Stimulated activated CD8-positive, alpha-beta memory T cell treated with anti-CD3 and anti-CD28 coated beads, Interleukin-7, amount 100 ng/mL, for 4 hours (primary cell): ENCODE results near the gene ATP8B1.
"Not testable (repeated sequence)": the region's sequence is repeated elsewhere in the genome, so short reads cannot be mapped to it uniquely, and the experiment has no call there.

Experiments
- DNase-seq, 2 donors: peaks; one replicate each; pipeline ENCODE4 v3.0.0-alpha.2; 2020; ENCODE audit warnings: low read depth in 2 of 2

Gene ATP8B1

DNA sequence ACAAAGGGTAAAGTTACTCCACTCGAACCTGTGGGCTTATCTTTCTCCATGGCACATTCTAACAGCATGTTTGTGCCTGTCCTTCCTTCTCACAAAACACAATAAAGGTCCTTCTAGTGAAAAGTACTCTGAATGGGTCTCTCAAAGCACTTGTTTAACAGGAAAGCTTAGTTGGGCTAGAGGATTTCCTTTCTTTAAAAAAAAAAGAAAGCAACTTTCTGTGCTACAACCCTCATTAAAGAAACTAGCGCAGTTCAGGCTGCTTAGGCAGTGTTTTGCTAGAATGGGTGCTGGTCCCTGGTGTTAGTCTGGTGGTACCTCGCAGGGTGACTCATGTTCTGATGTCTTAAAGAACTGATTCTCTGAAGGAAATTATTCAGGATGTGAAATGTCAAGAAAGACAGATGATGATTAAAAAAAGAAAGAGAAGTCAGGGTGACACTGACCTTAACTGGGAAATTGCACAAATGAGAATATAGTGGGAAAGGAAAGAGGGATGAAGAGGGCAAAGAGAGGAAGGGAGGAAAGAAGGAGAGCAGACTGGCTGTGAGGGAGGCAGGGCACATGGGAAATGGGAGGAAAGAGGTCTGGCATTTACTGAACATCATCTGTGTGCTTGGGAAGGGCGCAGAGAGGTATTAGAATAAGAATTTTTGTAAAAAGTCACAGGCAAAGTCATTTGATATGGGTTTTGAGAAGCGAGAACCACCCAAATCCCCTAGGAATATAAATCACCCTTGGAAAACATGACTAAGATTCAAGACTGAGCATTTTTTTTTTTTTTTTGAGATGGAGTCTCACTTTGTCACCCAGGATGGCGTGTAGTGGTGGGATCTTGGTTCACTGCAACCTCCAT, 74.9 kb downstream of the ATP8B1 start:
- no peak for DNase-seq

DNA sequence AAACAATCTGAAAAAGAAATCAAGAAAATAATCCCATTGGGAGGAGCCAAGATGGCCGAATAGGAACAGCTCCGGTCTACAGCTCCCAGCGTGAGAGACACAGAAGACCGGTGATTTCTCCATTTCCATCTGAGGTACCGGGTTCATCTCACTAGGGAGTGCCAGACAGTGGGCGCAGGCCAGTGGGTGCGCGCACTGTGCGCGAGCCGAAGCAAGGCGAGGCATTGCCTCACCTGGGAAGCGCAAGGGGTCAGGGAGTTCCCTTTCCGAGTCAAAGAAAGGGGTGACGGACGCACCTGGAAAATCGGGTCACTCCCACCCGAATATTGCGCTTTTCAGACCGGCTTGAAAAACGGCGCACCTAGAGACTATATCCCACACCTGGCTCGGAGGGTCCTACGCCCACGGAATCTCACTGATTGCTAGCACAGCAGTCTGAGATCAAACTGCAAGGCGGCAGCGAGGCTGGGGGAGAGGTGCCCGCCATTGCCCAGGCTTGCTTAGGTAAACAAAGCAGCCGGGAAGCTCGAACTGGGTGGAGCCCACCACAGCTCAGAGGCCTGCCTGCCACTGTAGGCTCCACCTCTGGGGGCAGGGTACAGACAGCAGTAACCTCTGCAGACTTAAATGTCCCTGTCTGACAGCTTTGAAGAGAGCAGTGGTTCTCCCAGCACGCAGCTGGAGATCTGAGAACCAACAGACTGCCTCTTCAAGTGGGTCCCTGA, 83.7 kb downstream of the ATP8B1 start:
- not testable (repeated sequence) for DNase-seq

- DNase-seq = no peak
Observed at GRCh38 chr18:57716549-57716948, 86.6 kb downstream of the ATP8B1 start.

DNA sequence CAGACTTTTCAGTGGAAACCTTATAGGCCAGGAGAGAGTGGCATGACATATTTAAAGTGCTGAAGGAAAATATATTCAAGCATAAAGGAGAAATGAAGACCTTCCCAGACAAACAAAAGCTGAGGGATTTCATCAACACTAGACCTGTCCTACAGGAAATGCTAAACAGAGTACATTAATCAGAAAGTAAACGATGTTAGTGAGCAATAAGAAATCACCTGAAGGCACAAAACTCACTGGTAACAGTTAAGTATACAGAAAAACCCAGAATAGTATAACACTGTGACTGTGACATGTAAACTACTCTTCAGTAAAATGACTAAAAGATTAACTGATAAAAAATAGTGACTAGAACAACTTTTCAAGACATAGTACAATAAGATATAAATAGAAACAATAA, 87.4 kb downstream of the ATP8B1 start:
- no peak for DNase-seq

- no peak for DNase-seq
Observed at GRCh38 chr18:57715073-57715472, 88.0 kb downstream of the ATP8B1 start.

GRCh38 chr18:57710226-57710625, 92.9 kb downstream of the ATP8B1 start:
- DNase-seq = no peak

DNA sequence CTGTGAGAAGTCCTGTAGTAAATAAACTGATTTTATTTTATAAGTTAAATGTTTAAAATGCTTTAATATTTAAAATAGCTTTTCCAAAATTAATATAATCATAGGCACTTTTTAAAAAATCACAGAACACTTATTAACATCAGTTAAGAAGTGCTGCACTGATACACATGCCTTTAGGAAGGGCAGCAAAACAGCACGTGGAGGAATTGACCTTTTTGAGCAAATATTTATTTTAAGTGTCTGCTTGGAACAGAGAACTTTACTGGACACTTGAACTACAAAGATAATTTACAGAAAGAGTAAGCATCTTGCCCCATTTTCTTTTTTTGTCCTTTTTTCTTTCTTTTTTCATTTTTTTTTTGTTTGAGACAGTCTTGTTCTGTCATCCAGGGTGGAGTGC, 93.8 kb downstream of the ATP8B1 start:
- no peak for DNase-seq

GRCh38 chr18:57708288-57708687, 94.8 kb downstream of the ATP8B1 start:
- no peak for DNase-seq

DNA sequence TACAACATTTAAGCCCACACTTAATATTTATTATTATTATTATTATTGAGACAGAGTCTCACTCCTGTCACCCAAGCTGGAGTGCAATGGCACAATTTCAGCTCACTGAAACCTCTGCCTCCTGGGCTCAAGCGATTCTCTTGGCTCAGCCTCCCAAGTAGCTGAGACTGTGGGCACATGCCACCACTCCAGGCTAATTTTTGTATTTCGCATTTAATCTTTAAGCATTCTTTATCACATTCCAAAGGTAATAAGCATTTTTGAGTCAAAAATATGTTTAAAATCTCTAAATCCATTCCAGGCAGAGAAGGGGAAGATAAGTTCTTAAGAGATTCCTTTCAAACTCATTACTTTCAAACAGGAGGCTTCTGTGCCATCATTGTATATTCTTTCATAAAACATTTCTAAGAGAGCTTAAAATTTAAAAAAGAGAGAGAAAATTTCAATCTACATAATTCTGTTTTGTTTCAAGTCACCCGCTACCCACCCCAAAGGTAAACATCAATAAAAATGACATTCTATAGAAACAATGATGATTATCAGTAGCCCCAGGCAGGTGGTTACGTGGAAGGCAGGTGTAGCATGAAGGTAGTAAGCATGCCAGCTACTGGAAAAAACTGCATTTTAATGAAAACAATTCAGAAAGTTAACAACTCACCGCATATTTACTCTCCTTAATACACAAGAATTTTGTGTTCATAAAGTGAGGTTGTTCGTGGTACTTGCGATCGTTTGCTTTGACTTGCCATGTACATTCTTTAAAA, 97.1 kb downstream of the ATP8B1 start:
- no peak for DNase-seq

- no peak for DNase-seq
Observed at GRCh38 chr18:57705011-57705410, 98.1 kb downstream of the ATP8B1 start.

DNA sequence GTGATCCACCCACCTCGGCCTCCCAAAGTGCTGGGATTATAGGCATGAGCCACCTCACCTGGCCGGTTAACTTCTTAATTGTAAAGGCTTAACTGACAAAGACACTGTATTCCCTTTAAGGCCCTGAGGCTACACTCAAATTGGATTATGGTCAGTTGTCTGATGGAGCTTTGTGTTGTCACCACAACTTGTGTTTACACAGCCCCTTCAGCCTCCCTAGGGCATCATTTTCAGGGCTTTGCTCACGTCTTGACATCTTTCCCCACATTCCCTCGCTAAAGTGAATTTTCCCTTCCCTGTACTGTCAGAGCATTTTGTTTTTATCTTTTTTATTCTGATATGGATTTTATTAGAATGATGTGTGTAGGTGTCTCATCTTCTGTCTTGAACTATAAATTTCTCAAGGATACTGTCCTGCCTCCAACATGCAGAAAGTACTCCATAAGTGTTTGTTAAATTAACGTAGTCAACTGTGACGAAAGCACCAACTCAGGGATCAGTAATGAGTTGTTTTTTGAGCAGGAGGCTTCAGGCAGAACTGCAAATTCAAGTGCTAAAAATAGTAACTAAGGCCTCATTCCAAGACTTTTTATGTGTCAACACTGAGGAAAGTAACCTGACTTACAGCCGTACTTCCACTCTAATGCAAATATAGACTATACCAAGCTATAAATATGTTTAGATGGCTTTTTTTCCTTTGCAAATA, 104.4 kb downstream of the ATP8B1 start:
- no peak for DNase-seq

GRCh38 chr18:57697426-57697825, 105.7 kb downstream of the ATP8B1 start:
- DNase-seq = no peak

- DNase-seq = no peak
Observed at GRCh38 chr18:57696271-57696670, 106.8 kb downstream of the ATP8B1 start.

DNA sequence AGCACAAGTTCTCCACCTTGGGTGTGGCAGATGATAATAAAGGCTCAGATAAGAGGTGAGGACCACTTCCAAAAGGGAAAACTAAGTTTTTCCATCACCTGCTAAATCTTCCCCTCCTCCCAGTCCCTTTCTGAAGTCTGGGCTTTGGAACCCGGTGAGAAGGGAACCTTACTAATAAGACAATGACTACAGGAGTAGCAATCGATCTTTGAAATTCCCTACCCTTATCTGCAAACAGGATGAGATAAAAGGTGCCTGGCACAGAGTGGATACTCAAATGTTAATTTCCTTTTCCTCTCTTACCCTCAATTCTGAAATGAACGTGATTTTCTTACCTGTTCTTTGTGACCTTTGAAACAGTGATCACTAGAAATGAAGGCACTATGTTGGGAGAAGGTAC, 111.8 kb downstream of the ATP8B1 start:
- DNase-seq = no peak

GRCh38 chr18:57687970-57688369, 115.1 kb downstream of the ATP8B1 start:
- no peak for DNase-seq

DNA sequence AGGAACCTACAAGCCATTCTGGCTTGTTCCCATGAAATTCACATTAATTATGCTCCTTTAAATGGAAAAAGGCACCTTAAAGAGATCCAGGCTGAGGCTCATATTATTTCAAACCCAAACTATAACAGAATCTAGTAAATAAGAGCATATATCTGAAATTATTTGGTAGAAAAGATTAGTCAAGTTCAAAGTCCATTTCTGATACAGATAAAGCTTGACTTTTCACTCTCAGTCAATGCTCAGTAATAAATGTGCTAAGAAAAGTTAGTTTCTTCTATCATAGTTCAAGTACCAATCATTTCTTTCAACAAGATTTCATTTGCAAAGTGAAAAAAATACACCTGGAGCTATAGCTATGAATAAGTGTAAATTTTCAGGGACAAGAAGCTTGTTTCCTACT, 119.6 kb downstream of the ATP8B1 start:
- no peak for DNase-seq

- DNase-seq = no peak
Observed at GRCh38 chr18:57677262-57678211, 125.6 kb downstream of the ATP8B1 start.

DNA sequence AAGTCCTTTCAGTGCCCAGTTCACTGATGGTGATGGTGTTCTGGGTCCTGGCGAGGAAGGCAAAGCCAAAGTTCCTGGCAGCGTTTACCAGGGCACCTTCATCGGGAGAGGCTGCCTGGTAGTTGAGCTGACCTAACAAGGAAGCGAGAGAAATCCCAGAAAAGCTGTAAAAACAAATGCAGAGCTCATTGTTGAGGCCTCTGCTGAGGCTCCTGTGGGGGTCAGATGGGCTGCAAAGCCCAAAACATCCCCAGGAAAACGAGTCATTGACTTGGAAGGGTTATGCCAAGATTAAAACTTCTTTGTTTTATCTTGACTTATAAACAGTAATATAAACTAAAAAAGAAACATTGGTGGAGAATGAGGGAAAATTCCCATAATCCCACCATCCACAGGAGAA, 128.2 kb downstream of the ATP8B1 start:
- DNase-seq = no peak

GRCh38 chr18:57670046-57670445, 133.1 kb downstream of the ATP8B1 start:
- DNase-seq = no peak

DNA sequence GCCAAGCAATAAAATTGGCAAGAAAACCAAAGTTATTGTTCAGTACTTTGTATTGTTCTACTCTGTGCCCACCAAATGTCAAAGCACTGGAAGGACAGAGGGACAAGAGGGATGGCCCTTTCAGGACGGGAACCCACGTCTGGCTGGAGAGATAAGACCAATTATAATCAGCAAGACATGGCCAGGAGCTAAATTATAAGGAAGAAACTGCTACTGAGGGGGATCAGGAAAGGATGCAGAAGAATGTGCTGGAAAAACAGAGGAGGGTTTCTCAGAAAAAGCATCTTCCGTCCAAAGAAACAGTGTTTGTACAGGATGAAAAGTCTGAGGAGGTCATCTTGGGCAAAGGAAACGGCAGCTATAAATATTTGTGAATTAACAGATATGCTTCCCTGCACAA, 135.1 kb downstream of the ATP8B1 start:
- DNase-seq = no peak
